Activated CD8-positive, alpha-beta memory T cell treated with anti-CD3 and anti-CD28 coated beads, Interleukin-2, amount 50 U/mL, for 1 hour (primary cell): ENCODE data around the gene ANKRD13B.

Source experiments
- DNase-seq: peaks from one replicate; pipeline ENCODE4 v3.0.0-alpha.2; 2020; ENCODE audit errors: extremely low read depth

The ANKRD13B gene

DNA sequence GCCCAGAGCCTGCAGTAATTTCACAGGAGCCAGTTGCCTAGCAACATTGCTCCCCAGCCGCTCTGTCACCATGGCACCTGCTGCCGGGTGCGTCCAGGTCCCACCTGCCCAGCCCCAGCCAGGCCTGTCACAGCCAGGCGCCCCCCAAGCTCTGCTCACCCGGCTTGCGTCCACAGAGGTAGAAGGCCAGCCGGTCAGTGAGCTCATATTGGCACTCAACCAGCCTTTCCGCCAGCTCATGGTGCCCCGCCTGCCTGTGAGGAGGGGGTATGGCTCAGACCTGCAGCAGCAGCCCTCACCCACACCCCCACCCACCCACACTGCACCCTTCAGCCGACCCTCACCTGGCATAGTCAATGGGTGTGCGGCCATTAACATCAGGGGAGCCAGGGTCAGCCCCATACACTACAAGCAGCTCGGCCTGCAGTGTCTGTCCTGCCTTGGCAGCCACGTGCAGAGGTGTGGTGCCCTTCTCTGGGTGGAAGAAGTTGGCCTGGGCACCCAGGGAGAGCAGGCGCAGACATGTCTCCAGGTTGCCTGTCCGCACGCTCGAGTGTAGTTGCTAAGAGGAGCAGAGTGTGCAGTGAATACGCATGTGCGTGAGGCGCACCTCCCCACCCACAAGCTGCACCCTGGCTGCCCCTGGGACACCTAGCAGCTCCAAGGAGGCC is 11.2 kb upstream of the ANKRD13B start:
- no peak for DNase-seq

- no peak for DNase-seq
These were observed 10.6 kb upstream of the ANKRD13B start for GRCh38 chr17:29582254-29582765.

DNA sequence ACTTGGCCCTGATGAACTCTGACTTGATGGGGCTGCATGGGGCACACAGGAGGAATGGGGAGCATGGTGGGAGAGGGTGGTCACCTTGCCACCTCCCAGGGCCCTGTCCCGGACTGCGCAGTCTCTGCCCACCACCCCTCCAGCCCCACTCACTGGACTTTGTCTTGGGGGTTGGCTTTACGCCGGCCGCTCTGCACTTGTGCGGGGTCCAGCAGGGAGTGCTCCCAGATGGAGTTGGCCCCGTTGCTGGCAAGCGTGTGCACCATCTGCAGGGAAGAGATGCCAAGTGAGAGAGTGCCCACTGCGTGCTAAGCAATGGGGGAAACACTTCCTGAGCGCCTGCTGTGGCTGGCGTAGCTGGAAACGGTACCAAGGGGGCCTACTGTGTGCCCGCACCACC is 10.2 kb upstream of the ANKRD13B start:
- no peak for DNase-seq

GRCh38 chr17:29583324-29584248 is 9.3 kb upstream of the ANKRD13B start:
- DNase-seq: no peak

- no peak for DNase-seq
These were observed 8.4 kb upstream of the ANKRD13B start for GRCh38 chr17:29584452-29585079.

- DNase-seq: no peak
These were observed 7.7 kb upstream of the ANKRD13B start for GRCh38 chr17:29585080-29585751.

DNA sequence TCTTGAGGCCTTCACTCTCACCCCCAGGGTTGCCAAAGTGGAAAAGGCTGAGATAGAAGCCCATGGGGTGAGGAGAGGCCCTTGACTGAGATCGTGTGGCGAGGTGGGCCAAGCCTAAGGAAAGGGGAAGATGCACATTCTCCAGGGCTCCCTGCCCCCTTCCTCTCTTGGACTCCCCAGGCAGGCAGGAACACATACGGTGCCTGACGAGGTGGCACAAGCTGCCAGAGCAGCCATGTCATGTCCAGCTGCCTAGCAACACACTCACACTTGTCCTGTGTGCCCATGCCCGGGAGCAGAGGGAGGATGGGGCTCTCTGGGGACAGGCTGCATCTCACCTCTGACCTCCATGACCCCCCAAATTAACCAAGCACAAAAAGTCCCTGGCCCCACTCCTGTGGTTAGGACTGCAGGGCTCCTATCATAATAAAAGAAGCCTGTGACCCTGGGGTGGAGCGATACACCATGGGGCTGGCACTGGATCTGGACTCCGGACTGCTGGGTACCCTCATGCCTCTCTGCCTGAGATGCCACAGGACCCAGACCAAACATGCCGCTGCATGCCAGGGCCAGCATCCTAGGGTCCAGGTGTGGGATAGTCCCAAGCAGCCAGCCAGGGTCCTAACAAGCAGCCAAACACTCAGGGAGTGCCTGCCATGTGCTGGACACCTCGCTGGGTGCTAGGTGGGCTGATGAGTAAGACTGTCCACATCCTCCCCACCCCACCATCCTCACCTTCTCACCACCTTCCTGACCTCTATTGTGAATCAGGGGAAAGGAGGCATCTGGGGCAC is 6.1 kb upstream of the ANKRD13B start:
- DNase-seq: no peak

- DNase-seq: no peak
These were observed 5.3 kb upstream of the ANKRD13B start for GRCh38 chr17:29587591-29587990.

DNA sequence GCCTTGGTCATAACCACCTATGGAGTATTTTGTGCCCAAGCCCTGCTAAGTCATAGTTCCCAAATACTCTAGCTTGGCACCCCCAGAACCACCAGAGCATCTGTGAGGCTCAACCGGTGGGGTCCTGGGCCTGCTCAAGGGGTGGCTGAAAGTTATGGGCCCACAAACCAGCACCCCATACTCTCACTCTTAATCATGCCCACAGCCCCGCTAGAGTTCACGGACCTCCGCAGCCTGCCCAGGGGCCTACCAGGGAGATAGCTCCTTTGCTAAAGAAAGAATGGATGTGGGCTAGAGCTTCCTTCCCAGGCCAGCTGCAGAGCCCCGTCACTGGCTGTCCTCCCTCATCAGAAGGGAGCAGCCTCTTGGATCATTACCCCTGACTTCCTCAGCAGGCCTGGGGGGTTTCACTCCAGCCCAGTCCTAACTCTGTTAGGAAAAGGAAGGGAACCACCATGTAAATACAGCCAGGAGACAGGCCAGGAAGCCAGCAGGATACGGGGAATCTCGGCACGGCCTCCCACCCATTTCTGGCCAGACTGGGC is 4.8 kb upstream of the ANKRD13B start:
- no peak for DNase-seq

DNA sequence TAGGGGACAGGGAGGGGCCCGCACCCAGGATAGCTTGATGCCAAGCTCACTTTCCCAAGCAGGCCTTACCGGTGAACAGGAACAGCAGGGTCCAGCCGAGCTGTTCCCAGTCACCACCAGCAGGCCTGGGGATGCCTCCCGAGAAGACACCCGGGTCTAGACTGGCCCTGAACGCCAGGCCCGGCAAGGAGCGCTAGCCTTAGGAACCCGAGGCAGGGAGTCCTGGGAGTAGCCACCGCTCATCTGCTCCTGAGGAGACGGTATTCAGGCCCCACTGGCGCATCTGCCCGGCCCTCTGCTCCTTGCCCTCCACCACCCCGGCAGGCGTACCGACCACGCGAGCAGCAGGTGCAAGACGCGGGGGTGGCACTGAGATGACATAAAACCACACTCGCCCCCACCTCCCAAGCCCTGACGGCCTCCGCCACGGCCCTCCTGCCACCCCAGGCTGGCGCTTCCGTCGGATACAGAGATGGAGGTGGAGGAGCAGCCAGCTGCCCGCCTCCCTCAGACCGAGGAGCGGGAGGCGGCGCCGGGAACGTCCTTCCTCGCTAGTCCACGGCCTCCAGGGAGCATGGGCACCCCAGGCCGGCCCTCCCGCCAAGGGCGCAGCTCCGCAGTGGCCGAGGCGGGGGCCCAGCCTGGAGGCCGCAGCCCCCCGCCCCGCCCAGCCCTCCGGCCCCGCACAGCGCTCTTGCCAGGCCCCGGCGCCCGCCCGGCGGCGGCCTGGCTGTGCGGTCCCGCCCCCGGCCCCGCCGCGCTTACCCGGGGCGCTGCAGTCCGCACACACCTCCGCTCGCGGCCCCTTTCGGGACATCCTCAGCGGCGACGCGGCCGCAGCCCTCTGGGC is 4.1 kb upstream of the ANKRD13B start:
- DNase-seq: no peak

- no peak for DNase-seq
These were observed 3.2 kb upstream of the ANKRD13B start, which contains the start of gene GIT1 for GRCh38 chr17:29589524-29590410. Gene GIT1 (minus strand): TSS chr17:29589648. CDS start chr17:29589378, 270 bp downstream.

DNA sequence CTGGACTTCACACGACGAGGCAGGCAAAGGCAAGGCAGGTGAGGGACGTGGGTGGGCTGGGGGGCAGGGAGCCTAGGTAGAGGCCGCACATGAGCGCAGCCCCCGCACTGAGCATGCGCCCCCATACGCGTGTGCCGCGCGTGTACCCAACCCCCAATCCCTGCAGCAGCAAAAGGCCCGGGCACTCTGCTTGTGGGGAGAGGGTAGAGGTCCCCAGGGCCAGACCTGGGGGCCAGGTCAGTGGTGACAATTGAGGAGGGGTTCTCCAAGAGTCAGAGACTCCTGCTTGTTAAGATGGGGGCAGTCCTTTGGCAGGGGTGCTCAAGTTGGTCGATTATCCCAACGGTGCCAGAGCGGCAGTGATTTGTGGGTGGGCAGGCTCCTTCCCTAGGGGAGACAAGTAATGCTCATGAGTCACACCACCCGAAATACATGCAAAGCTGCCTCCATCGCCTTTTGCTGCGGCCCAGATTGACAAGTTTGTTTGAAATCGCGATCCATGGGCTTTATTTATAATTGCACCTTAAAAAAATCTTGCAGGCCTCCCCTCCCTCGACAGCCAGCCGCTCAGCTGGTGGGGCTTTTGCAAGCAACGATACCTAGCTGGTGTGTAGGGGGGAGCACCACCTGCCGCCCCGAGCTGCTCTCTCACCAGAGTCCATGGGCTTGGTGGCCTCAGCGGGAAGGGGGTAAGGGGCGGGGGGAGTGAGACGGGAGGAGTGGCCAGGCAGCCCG is 2.4 kb upstream of the ANKRD13B start:
- no peak for DNase-seq

- no peak for DNase-seq
These were observed 1.7 kb upstream of the ANKRD13B start for GRCh38 chr17:29591146-29591736.

GRCh38 chr17:29591737-29592608 is 959 bp upstream of the ANKRD13B start:
- no peak for DNase-seq

DNA sequence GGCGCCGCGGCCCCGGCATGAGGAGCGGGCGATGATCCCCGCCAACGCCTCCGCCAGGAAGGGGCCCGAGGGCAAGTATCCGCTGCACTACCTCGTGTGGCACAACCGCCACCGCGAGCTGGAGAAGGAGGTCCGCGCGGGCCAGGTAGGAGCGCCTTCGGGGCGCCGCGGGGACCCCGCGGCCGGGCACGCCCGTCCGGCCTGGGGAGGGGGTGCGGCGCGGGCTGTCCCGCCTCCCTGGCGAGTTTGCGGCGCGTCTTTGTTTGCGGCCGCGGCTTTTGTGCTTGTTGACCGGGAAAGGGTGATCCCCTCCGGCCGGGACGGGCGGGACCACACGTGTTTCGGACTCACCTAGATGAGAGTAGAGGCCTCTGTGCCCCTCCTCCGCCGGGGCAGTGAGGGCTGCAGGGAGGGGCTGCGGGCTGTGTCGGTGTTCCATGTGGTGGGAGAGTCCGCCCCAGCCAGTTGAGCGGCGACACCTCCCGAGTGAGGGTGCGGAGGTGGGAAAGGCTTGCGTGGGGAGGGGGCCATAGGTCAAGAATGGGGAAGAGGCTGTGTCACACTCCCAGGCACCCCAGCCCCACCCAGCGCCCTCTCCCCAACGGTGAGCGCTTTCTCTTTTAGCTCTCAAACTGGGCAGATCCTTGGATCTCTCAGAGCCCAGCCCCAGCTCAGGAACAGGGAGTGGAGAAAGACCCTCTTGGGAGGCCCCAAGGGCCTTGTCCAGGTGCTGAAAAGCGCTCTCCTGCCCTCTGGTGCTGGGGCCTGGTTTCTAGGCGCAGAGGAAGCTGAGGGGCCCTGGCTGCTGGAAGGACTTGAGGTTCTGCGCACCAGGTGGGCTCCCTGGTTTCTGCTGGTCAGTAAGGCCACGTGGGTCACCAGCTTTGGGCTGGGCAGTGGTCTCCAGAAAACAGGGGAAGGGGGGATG is 923 bp downstream of the ANKRD13B start:
- no peak for DNase-seq
